Gastroesophageal sphincter (tissue), 3 donors: Measurements from ENCODE around the gene APOC1.

Source experiments
- POLR2A ChIP-seq, 2 donors: fragments of 450-650 bp; IDR thresholded peaks; one replicate each; pipeline ENCODE4 v1.6.1; 2017; ENCODE audit warnings: antibody characterized with exemption in 2 of 2, mild to moderate bottlenecking in 2 of 2, moderate library complexity in 1 of 2
- TF ChIP-seq, protein P1 (sequence below), 4 experiments: fragments of 200-600 bp in 2 of 4; fragments of 450-650 bp in 2 of 4; sonication (generic) in 1 of 4; IDR thresholded peaks; one replicate each; pipeline ENCODE4 v1.5.1; 2017 to 2019; ENCODE audit warnings: antibody characterized with exemption in 4 of 4, mild to moderate bottlenecking in 2 of 4, moderate library complexity in 2 of 4

DNA sequence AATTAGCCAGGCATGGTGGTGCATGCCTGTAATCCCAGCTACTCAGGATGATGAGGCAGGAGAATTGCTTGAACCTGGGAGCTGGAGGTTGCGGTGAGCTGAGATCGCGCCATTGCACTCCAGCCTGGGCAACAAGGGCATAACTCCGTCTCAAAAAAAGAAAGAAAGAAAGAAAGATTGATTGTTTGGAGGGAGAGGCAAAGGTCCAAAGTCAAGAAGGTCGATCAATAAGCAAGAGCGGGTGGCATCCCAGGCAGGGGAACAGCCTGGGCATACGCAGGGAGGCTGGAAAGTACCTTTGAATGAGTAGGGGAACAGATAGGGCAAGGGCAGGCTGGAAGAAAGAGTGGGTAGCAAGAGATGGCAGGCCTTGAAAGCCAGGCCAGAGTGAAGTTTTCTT, 15.7 kb downstream of the APOC1 start:
- TF ChIP-seq, protein P1, sequence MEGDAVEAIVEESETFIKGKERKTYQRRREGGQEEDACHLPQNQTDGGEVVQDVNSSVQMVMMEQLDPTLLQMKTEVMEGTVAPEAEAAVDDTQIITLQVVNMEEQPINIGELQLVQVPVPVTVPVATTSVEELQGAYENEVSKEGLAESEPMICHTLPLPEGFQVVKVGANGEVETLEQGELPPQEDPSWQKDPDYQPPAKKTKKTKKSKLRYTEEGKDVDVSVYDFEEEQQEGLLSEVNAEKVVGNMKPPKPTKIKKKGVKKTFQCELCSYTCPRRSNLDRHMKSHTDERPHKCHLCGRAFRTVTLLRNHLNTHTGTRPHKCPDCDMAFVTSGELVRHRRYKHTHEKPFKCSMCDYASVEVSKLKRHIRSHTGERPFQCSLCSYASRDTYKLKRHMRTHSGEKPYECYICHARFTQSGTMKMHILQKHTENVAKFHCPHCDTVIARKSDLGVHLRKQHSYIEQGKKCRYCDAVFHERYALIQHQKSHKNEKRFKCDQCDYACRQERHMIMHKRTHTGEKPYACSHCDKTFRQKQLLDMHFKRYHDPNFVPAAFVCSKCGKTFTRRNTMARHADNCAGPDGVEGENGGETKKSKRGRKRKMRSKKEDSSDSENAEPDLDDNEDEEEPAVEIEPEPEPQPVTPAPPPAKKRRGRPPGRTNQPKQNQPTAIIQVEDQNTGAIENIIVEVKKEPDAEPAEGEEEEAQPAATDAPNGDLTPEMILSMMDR (IDR thresholded peaks at IDR 0.05): no peak
- no peak for TF ChIP-seq POLR2A (IDR thresholded peaks at IDR 0.05)
